Suprapubic skin (tissue), 4 donors: ENCODE measurements around the gene KCNN4. TPM values are rescaled to one million over a fixed set of nuclear protein-coding genes. Genes with fewer than 3 reads are reported as not detected.

Experiments
- DNase-seq, 2 donors: peaks; one replicate each; pipeline ENCODE4 v3.0.0-alpha.2; 2019; ENCODE audit warnings: low spot score in 2 of 2
- H3K27ac ChIP-seq: fragments of 200-600 bp; sonication (generic); one replicate; pipeline ENCODE4 v1.5.1; 2019
- H3K27me3 ChIP-seq: fragments of 200-600 bp; sonication (generic); one replicate; pipeline ENCODE4 v1.5.1; 2019
- H3K36me3 ChIP-seq: fragments of 200-600 bp; sonication (generic); one replicate; pipeline ENCODE4 v1.5.1; 2019
- H3K4me1 ChIP-seq: fragments of 200-600 bp; sonication (generic); one replicate; pipeline ENCODE4 v1.5.1; 2019
- H3K4me3 ChIP-seq: fragments of 200-600 bp; sonication (generic); one replicate; pipeline ENCODE4 v1.5.1; 2019; ENCODE audit warnings: mild to moderate bottlenecking
- H3K9me3 ChIP-seq: fragments of 200-600 bp; sonication (generic); one replicate; pipeline ENCODE4 v1.5.1; 2019
- EP300 ChIP-seq: sonication (generic); formaldehyde crosslinking; IDR thresholded peaks from one replicate; pipeline ENCODE4 v1.6.1; 2017; ENCODE audit warnings: antibody characterized with exemption
- POLR2A ChIP-seq, 2 donors: fragments of 450-650 bp; IDR thresholded peaks; one replicate each; pipeline ENCODE4 v1.6.1; 2017; ENCODE audit warnings: antibody characterized with exemption in 2 of 2, mild to moderate bottlenecking in 2 of 2, moderate library complexity in 2 of 2
- POLR2AphosphoS5 ChIP-seq, 3 donors: sonication (generic); formaldehyde crosslinking; IDR thresholded peaks; one replicate each; pipeline ENCODE4 v1.6.1; 2017; ENCODE audit warnings: antibody characterized with exemption in 3 of 3
- WGBS: methylation state at CpG from one replicate; pipeline ENCODE4 v1.1.5; 2018; 5-methylcytosine and 5-hydroxymethylcytosine counted together
- total RNA-seq, 4 donors: library from RNA; depleted of rRNA; stranded (reverse); fragments of >200 nt; gene quantifications; one replicate each; pipeline ENCODE4 v1.1.0, GENCODE V29; 2016
- TF ChIP-seq, protein P1 (sequence below), 2 donors: fragments of 200-600 bp in 1 of 2; fragments of 450-650 bp in 1 of 2; sonication (generic) in 1 of 2; IDR thresholded peaks; one replicate each; pipeline ENCODE4 v1.5.1; 2016 to 2019; ENCODE audit warnings: antibody characterized with exemption in 2 of 2, mild to moderate bottlenecking in 1 of 2, moderate library complexity in 1 of 2

Gene KCNN4
- total RNA-seq, 4 donors from 2014 or later, result 26.4 to 77.9 (median 48.2) TPM

DNA sequence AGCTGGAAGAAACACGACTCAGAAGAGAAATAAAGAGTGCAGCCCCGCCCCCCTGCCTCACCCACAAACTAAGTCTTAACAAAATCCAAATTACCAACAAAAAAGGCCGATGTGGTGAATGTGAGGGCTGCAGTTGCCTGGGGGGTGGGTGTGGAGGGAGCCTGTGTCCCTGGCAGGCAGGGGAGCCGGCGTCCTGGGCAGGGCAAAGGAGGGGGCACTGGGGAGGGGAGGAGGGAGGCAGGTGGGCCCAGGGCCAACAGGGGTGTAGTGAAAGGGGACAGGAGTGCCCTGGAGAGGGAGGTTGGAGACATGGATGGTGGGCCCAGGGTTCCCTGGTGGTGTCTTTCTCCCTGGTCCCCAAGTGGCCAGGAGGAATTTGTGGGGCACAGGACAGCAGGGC lies 60.9 kb downstream of the KCNN4 start:
- H3K27me3 ChIP-seq, result peaks cover 4% of the 10 kb centered on the region
- no peak for TF ChIP-seq POLR2AphosphoS5 (IDR thresholded peaks at IDR 0.05)
- TF ChIP-seq, protein P1, sequence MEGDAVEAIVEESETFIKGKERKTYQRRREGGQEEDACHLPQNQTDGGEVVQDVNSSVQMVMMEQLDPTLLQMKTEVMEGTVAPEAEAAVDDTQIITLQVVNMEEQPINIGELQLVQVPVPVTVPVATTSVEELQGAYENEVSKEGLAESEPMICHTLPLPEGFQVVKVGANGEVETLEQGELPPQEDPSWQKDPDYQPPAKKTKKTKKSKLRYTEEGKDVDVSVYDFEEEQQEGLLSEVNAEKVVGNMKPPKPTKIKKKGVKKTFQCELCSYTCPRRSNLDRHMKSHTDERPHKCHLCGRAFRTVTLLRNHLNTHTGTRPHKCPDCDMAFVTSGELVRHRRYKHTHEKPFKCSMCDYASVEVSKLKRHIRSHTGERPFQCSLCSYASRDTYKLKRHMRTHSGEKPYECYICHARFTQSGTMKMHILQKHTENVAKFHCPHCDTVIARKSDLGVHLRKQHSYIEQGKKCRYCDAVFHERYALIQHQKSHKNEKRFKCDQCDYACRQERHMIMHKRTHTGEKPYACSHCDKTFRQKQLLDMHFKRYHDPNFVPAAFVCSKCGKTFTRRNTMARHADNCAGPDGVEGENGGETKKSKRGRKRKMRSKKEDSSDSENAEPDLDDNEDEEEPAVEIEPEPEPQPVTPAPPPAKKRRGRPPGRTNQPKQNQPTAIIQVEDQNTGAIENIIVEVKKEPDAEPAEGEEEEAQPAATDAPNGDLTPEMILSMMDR (IDR thresholded peaks at IDR 0.05), result no peak
- no peak for TF ChIP-seq POLR2A (IDR thresholded peaks at IDR 0.05)
- no peak for TF ChIP-seq EP300
- no peak overlapping the region for H3K27ac ChIP-seq
- WGBS, result 57% methylated on average over 5 of the region's 5 CpGs
- no peak for DNase-seq
- no peak overlapping the region for H3K4me3 ChIP-seq
- H3K4me1 ChIP-seq, result no peaks in the 10 kb centered on the region
- H3K9me3 ChIP-seq, result no peaks in the 10 kb centered on the region
- H3K36me3 ChIP-seq, result no peaks in the 10 kb centered on the region

DNA sequence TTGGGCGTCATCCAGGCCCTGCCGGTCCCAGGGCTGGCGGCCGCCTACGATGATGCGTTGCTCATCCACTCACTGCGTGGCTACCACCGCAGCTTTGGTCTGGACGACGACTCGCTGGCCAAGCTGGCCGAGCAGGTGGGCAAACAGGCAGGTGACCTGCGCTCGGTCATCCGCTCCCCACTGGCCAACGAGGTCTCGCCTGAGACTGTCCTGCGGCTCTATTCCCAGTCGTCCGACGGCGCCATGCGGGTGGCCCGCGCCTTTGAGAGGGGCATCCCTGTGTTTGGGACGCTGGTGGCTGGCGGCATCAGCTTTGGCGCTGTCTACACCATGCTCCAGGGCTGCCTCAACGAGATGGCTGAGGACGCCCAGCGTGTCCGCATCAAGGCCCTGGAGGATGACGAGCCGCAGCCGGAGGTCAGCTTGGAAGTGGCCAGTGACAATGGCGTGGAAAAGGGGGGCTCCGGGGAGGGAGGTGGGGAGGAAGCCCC lies 61.4 kb downstream of the KCNN4 start:
- 92% methylated on average over 12 of the region's 37 CpGs for WGBS
- Histone ChIP-seq H3K36me3 (no peaks in the 10 kb centered on the region), H3K4me1 (no peaks in the 10 kb centered on the region), H3K27ac (no peak overlapping the region), H3K27me3 (peaks cover 4% of the 10 kb centered on the region), H3K9me3 (no peaks in the 10 kb centered on the region), H3K4me3 (no peak overlapping the region)
- DNase-seq, result no peak
- TF ChIP-seq POLR2A (IDR thresholded peaks at IDR 0.05) (no peak), POLR2AphosphoS5 (IDR thresholded peaks at IDR 0.05) (no peak), EP300 (no peak)
- TF ChIP-seq, protein P1 (IDR thresholded peaks at IDR 0.05), result no peak

DNA sequence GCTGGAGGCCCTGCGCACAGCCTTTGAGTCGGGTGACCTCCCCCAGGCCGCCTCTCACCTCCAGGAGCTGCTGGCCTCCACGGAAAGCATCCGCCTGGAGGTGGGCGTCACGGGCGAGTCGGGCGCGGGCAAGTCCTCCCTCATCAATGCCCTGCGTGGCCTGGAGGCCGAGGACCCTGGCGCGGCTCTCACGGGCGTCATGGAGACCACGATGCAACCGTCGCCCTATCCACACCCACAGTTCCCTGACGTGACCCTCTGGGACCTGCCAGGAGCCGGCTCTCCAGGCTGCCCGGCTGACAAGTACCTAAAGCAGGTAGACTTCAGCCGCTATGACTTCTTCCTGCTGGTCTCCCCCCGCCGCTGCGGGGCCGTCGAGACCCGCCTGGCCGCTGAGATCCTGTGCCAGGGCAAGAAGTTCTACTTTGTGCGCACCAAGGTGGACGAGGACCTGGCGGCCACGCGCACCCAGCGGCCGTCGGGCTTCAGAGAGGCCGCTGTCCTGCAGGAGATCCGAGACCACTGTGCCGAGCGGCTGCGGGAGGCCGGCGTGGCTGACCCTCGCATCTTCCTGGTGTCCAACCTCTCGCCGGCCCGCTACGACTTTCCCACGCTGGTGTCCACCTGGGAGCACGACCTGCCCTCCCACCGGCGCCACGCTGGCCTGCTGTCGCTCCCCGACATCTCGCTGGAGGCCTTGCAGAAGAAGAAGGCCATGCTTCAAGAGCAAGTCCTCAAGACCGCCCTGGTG lies 62.0 kb downstream of the KCNN4 start:
- WGBS, result 94% methylated on average over 14 of the region's 60 CpGs

More for the DNA sequence above, 62.0 kb downstream of the KCNN4 start:
- Histone ChIP-seq H3K4me3 (no peak overlapping the region), H3K27ac (no peak overlapping the region), H3K9me3 (no peaks in the 10 kb centered on the region), H3K36me3 (no peaks in the 10 kb centered on the region), H3K4me1 (no peaks in the 10 kb centered on the region), H3K27me3 (peaks cover 4% of the 10 kb centered on the region)
- TF ChIP-seq POLR2A (IDR thresholded peaks at IDR 0.05), result no peak
- TF ChIP-seq, protein P1 (IDR thresholded peaks at IDR 0.05), result no peak
- DNase-seq, result no peak

Other genes starting within 250 kb of the KCNN4 start
- gene ZNF575, start 247.8 kb downstream of the KCNN4 start, total RNA-seq, result 1 to 10 TPM in 2 of 4 donors, under 1 TPM in 2; 0.52 to 2.4 (median 0.92) TPM
- gene XRCC1, start 205.4 kb downstream of the KCNN4 start, total RNA-seq, result 10 to 100 TPM; 18.3 to 35.4 (median 25.2) TPM
- gene PINLYP, start 205.2 kb downstream of the KCNN4 start, total RNA-seq, result 10 to 100 TPM in 3 of 4 donors, 1 to 10 TPM in 1; 4.7 to 22.1 (median 10.9) TPM
- gene IRGQ, start 184.8 kb downstream of the KCNN4 start, total RNA-seq, result 10 to 100 TPM; 17.2 to 24.7 (median 19.9) TPM
- gene ZNF576, start 184.4 kb downstream of the KCNN4 start, total RNA-seq, result 10 to 100 TPM in 3 of 4 donors, 1 to 10 TPM in 1; 9.2 to 20.8 (median 13.7) TPM
- gene SRRM5, start 168.9 kb downstream of the KCNN4 start, total RNA-seq, result 1 to 10 TPM in 1 of 4 donors, not detected in 3; 1.4 TPM
- gene ZNF428, start 161.3 kb downstream of the KCNN4 start, total RNA-seq, result 10 to 100 TPM; 10.6 to 19.3 (median 17.5) TPM
- 10 to 100 TPM; 14.1 to 23.8 (median 15.7) TPM for gene CADM4, start 141.1 kb downstream of the KCNN4 start, total RNA-seq
- gene PLAUR, start 110.8 kb downstream of the KCNN4 start, total RNA-seq, result 10 to 100 TPM in 2 of 4 donors, 1 to 10 TPM in 2; 5.6 to 18.0 (median 10.9) TPM
- gene IRGC, start 64.9 kb downstream of the KCNN4 start, total RNA-seq, result not detected
- gene SMG9, start 26.0 kb downstream of the KCNN4 start, total RNA-seq, result 10 to 100 TPM; 21.5 to 44.4 (median 30.1) TPM
- gene LYPD5, start 21.5 kb upstream of the KCNN4 start, total RNA-seq, result 100 to 1,000 TPM in 1 of 4 donors, 10 to 100 TPM in 3; 48.5 to 114 (median 98.5) TPM
- gene ZNF283, start 46.3 kb upstream of the KCNN4 start, total RNA-seq, result 10 to 100 TPM in 2 of 4 donors, 1 to 10 TPM in 2; 4.7 to 26.4 (median 10.0) TPM
- 1 to 10 TPM in 2 of 4 donors, under 1 TPM in 2; 0.72 to 1.6 (median 1.2) TPM for gene ZNF404, start 103.0 kb upstream of the KCNN4 start, total RNA-seq
- 10 to 100 TPM in 2 of 4 donors, 1 to 10 TPM in 2; 5.8 to 10.8 (median 9.9) TPM for gene ZNF45, start 154.3 kb upstream of the KCNN4 start, total RNA-seq
- 1 to 10 TPM; 2.1 to 6.8 (median 3.0) TPM for gene ZNF221, start 170.3 kb upstream of the KCNN4 start, total RNA-seq
- 1 to 10 TPM; 2.2 to 10.0 (median 8.0) TPM for gene ZNF155, start 203.2 kb upstream of the KCNN4 start, total RNA-seq
- gene ZNF230, start 222.0 kb upstream of the KCNN4 start, total RNA-seq, result 10 to 100 TPM in 1 of 4 donors, 1 to 10 TPM in 3; 1.7 to 11.3 (median 2.3) TPM
- gene ZNF222, start 244.4 kb upstream of the KCNN4 start, total RNA-seq, result 1 to 10 TPM; 2.7 to 4.3 (median 3.4) TPM